ENCODE results near the gene CHEK2.

DNA sequence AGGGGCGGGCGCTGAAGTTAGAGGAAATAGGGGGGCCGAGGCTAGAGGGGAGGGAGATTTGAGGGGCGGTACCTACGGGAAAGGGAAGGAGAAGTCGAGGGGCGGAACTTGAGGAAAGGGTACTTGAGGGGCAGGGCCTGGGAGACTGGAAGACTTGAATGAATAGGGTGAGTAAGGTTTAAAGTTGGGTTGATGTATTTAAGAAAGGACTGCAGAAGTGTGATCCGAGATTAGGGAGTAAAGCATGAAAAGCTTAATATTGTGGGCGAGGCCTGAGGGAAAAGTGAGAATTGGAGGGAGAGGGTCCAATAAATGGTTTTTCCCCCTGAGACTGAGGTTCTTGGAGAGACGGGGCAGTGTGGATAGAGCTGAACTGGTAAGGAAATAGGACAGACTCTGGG, 942 bp upstream of the CHEK2 start:
- TF ChIP-seq SUZ12 (IDR thresholded peaks at IDR 0.05) = no peak
- TF ChIP-seq CTBP1 (IDR thresholded peaks at IDR 0.05; ENCODE audit: borderline replicate concordance) = no peak
- TF ChIP-seq ZNF384 (IDR thresholded peaks at IDR 0.05) = no peak
- no peak for TF ChIP-seq ARNT (IDR thresholded peaks at IDR 0.05)
- no peak for TF ChIP-seq SP1 (IDR thresholded peaks at IDR 0.05)
- TF ChIP-seq PKNOX1 (IDR thresholded peaks at IDR 0.05) = peak; percentile 46; the same call in 1 of the 2 replicates
- TF ChIP-seq ELF4 (IDR thresholded peaks at IDR 0.05) = no peak
